HG02973 (cell line): Measurements from ENCODE around the gene VSIG4.
A peak's percentile ranks its signal among the peaks of the same experiment; 100 is the strongest.
"Not testable (repeated sequence)": the region's sequence is repeated elsewhere in the genome, so short reads cannot be mapped to it uniquely, and the experiment has no call there.

Experiments used
- ATAC-seq: cut with Tn5 transposase; IDR thresholded peaks from one replicate; pipeline ENCODE4 v1.9.1; 2021; ENCODE audit warnings: moderate library complexity; ENCODE audit not compliant: unreplicated experiment

The VSIG4 gene

GRCh38 chrX:65985922-65986588 lies 53.8 kb downstream of the VSIG4 start:
- peak; percentile 82 for ATAC-seq

GRCh38 chrX:65985211-65985610 lies 54.7 kb downstream of the VSIG4 start:
- ATAC-seq = no peak

- ATAC-seq = not testable (repeated sequence)
Observed at GRCh38 chrX:65977161-65977560, 62.7 kb downstream of the VSIG4 start.

DNA sequence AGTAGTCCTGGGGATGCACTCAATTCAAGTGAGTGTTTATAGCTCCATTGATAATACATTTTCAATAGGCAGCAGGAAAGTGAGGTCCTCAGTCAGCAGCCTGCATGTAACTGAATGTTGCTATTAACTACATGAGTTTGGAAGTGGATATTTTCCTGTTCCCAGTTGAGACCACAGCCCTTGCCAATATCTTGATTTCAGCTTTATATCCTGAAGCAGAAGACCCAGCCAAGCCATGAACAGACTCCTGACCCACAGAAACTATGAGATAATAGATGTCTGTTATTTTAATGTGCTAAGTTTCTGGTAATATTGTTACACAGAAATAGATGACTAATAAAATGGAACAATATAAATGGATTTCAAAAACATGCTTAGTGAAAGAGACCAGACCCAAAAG lies 63.7 kb downstream of the VSIG4 start:
- no peak for ATAC-seq

DNA sequence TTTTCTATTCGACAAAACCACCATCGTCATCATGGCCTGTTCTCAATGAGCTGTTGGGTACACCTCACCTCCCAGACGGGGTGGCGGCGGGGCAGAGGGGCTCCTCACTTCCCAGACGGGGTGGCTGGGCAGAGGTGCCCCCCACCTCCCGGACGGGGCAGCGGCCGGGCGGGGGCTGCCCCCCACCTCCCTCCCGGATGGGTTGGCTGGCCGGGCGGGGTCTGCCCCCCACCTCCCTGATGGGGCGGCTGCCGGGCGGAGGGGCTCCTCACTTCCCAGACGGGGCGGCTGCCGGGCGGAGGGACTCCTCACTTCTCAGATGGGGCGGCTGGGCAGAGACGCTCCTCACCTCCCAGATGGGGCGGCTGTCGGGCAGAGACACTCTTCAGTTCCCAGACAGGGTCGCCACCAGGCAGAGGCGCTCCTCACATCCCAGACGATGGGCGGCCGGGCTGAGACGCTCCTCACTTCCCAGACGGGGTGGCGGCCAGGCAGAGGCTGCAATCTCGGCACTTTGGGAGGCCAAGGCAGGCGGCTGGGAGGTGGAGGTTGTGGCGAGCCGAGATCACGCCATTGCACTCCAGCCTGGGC lies 64.6 kb downstream of the VSIG4 start:
- ATAC-seq = not testable (repeated sequence)
